Measurements from ENCODE around the gene NUDT16.

Gene NUDT16

DNA sequence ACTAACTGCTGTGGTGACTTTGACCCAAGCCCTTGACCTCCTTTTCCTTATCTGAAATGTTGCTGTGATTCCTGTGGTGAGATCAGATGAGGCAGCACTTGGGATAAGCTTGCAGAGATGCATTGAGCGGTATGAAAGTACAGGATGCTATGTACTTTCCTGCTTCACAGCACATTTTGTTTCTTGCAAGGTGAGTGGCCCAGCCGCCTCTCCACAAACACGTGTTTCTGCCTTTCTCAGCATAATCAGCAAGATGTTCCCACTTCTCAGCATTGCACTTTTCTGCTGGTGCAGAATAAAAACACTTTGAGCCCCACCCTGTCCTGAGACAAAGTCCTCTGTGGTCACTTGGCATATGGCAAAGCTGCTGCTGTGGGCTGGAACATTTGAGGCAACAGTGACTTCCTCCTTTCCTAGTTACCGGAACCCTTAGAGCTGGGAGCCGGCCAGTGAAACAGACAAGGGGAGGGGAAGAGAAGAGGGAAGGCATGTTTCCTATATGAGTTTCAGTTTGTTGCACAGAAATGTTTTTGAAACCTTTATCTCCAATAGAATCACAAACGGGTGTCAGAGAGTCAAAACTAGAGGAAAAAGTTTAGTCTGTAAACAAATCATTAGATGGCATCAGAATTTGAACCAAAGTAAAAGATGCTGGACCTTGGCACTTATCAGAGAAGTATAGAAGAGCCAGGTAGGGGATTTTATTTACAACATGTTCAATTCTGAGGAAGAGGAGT is 5.0 kb downstream of the NUDT16 start:
- DNase-seq: no peak

DNA sequence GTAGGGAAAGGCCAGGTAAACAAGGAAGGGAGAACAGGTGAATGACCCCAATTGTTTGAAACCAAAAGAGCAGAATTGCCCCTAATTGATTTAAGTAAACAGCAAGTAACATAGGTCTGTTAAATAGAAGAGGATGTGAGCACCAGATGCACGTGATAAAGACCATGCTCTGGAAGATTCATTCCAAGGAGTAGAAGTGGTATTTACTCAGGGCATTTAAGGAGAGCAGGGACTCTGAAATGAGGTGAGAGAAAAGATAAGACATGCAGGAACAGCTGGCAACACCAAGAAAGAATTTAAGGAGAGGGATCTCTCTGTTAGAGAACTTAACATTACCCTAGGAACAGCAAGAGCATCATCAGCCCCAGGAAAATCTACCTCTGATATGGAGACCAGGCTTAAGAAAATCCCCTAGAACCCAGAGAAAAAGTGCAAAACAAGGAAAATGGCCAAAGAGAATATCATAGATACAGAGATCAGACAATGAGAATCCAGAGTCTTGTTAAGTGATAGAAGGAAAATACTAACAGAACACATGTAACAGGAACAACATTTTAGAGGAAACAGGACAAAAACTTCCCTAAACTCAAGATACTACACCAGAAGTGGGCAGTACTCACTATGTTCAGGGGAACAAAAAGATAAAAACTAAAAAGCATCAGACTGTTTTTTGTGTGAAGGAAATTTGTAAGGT is 6.4 kb downstream of the NUDT16 start:
- no peak for DNase-seq

DNA sequence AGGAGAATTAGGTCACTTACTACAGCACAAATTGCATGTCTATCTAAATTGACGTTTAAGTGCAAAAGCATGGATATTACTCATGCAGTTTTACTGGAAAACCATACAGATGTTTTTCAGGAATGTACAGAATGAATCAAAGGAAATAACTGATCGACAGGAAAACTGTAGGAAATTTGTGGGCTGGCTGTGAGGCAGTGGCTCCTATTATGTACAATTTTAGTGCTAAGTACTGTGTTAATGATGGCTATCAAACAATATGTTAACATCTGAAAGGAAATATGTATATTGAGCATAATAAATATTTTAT is 6.9 kb downstream of the NUDT16 start:
- DNase-seq: no peak

DNA sequence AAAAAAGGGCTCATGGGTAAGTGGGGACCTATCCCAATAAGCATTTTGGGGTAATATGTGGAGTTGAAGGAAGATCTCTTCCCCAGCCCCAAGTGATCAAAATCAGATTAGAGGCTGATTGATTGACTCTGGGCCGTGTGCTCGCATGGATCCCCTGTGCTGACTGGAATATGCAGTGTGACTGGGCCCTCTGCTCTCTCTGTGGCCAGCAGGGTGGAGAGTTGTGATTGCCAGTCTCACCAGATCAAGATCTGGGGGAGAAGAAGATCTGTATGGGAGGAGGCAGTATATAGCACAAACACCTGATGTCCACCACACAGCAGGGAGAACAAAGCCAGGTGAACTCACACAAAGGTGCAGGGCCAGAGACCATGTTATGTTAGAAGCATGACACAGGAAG is 8.8 kb downstream of the NUDT16 start:
- no peak for DNase-seq

DNA sequence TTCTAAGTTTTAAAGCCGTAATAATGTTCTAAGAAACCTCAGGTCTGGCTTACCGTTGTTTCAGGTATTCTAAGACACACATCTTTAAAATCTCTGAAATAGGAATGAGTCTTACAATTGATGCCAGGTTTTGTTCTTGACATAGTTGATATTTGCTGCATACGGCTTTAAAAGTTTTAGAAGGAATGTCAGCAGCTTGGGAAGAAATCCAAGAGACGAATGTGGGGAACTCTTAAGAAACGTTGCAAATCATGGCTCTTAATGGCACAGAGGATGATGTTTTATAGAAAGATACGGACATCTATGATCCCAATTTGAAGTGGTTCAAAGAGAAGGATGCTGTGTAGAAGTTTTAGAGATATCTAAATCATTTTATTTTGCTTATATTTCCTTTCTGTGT is 11.5 kb downstream of the NUDT16 start:
- DNase-seq: no peak

DNA sequence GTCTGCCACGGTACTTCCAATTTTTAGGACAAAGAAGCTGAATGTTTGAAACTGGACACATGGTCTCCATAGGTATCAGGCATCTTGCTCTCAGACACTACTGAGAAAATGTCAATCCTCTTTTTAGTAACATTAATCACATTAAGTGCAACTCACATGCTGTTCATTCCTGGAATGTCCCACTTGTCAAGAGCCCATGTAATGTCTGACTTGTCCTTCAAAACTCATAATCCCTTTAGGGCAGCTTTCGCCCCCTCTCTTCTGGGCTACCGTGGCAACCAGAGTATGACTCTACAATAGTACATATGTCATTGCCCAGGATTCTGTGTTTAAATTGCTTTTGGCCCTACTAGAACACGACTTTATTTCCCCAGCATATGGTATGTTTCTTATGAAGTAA is 12.3 kb downstream of the NUDT16 start:
- no peak for DNase-seq

DNA sequence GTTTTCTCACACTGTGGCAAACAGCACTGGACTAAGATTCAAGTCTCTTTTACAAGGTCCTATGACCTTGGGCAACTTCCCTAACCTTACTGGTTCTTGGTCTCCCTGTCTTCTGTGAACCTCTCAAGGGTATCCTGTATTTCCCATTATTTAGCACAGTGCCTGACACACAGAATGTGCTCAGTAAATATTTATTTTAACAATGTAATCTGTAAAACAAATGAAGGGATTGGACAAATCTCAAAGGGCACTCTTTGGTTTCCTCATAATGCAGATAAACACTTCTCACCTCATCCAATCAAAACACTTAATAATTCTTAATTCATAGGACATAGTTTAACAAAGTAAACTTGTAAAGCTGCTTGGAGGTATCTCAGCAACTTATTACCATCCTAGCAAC is 12.8 kb downstream of the NUDT16 start:
- DNase-seq: no peak

DNA sequence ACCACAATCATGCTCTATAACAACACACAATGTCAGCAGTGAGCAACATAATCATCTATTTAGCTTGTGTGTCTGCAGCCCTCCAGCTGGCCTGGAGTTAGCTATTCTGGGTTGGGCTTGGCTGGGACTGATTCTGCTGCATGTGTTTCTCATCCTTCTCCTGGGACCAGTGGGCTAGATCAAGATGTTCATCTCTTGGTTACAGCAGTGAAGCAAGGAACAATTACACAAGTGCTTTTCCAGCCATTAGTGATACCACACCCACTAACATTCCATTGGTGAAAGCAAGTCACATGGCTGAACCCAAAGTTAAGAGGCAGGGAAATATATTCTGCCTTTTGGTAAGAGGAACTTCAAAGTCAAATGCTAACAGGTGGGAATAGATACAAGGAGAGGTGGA is 14.6 kb downstream of the NUDT16 start:
- DNase-seq: no peak

DNA sequence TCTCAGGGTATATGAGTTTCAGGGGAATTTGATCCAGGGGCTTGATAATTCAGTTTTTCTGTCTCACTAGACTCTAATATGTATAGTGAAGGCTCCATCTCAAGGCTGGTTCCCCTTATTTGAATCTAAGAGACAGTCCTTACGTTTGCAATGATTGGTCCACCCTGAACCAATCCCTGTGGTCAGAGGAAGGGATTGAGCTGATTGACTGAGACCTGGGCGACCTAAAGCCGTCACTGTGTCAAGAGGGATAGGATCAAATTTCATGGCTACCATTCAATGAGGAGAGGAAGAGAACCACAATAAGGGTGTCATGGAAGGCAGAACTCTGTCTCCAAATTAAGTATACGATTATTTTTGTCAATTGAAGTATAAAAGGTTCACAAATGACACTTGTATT is 16.3 kb downstream of the NUDT16 start:
- no peak for DNase-seq

DNA sequence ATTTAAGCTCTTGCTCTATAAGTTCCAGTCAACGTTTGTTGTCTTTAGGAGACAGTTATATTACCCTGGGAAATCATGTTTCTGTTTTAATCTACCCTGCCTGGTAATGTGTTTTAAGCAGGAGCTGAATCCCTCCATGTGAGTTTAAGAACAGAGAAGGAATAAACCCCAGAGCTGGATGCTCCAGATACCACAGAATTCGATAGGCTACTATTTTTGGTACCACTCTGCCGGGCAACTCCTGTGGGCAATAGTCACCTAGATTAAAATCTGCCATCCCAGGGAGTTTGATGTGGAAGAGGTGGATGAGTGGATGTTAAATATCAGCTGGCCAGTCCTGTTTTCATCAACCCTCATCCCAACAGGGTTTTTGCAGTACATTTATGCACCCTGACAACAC is 20.4 kb downstream of the NUDT16 start:
- no peak for DNase-seq

DNA sequence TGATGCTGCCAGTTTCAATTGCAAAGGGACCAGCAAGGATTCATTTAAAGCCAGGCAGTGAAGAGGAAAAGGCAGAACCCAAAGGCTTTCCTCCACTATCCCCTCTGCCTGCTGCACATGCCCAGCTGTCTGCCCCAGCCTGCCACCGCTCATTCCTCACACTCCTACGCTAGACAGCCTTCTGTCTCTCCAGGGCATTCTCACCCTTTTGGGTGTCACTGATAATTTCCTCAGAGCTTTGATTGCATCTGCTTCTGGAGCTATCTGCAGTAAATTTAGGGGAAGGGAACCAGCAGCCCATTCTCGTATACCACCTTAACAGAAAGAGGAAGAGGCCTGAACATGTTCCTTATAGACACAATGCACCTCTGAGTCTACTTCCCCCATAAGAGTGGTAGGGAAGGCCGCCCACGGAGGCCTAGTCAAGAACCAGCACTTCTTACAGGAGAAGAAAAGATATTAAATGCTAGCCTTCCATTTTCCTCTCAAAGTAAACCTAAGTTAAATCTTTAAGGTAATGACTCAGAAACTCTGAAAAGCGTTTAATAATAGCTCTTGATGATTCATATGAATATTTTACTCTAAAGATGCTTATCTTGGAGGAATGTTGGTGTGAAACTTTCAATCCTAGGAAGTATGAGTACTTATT is 20.9 kb downstream of the NUDT16 start:
- DNase-seq: no peak

DNA sequence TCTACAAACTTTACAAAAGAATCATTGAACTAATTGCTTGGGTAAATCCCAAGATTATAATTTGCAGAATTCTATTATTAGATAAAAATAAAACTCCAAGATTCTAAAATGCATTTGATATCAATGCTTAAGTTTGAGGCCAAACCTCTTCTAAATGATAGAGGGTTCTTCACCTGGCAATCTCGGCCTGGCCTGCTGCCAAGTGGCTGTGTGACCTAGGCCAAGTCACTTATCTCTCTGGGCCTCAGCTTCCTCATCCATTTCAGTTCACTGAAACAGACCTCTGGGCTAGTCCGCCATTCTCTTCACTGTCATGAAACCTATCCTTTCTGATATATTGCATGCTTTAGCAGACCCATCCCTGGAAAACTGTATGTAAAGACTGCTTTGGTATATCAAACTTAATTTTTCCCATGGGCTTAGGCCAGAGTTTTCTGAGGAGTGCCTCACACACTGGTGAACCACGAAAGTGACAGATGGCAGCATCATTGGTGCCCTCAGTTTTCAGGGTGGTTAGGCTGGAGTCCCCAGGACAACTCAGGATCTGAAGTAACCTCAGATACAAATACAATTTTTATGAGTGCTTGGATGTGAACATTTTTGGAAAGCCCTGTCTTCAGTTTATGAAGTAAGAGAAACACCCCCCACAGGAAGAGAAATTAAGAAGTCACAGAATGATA is 21.8 kb downstream of the NUDT16 start:
- DNase-seq: no peak

DNA sequence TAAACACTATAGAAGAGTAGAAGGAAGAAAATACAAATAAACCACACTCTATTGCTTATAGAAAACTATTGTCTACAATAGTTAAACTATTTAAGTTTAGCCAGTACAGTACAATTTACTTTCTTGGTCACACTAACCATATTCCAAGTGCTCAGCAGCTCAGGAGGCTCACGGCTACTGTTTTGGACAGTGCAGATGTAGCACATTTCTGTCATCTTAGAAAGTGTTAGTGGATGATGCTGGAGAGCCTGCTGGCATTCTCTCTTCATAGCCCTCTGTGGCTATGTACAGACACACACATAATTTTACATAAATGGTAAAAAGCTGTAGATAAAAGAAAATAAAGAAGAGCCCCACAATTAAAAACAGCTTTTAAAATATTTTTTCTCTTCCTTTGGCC is 23.8 kb downstream of the NUDT16 start:
- DNase-seq: no peak

DNA sequence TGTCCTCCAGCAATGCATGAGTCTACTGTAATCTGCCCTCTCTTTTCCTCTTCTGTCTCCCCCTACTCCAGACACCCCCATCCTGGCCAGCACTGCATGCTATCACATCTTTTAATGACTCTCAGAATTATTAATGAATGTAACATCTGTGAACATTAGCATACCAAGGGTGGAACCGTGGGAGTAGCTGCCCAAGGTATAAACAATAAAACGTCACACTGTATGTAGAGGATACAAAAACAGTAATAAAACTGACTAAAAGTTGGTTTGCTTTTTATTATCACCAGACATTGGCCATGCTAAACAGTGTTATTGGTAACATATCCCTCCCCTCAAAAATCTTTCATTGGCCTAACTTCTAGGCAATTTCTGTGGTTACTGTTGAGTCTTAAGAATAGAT is 24.7 kb downstream of the NUDT16 start:
- DNase-seq: no peak

DNA sequence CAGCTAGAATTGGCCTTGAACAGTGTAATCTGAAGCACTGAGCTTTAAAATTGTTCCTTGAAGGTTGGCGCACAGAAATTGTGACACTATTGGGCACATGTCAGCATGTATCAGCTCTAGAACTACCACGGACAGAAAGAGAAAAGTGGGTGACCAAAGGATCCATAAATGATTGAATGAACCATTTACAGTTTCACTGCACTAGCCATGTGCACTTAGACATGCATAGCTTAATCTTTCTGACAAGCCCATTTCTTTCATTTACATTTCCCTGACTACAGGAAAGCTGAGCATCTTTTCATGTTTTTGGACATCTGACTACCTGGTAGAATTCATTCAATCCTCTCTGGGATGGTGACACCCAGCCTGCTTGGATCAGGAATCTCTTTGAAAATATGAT is 36.2 kb downstream of the NUDT16 start:
- no peak for DNase-seq

DNA sequence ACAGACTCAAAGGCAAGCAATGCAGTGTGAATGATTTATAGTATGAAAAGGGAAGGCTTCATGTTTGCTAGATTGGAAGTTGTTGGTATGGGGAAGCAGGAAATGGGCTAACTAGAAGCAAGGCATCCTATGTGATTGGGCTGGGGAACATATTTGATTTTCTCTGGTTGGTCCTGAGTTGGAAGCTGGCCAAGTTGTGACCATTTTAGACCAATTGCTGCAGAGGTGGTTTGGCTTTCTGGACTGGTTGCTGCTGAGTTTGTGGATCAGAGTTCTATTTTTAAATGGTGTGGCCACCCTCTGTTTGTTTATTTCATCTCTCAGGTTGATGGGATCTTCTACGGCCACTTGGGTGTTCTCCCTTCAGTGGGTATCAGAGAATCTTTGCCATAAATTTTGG is 39.7 kb downstream of the NUDT16 start:
- no peak for DNase-seq

DNA sequence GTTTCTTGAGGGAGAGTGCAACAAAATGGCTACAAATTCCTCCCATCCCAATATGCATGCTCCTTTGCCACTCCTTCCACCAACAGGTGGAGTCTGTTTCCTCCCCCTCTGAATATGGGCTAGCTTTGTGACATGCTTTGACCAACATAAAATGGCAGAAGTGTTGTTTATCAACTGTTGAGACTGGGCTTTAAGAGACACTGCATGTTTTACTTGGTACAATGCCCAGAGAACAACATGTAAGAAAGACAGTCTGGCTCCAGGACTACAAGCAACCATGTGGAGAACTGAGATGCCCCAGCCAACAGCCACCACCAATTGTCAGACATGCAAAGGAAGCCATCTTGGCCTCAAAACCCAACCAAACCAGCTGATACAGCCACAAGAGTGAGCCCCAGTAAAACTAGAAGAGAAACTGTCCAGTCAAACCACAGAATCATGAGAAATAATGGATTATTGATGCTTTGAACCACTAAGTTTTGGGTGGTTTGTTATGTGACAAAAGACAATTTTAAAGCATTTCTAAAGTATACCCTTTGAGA is 40.5 kb downstream of the NUDT16 start:
- no peak for DNase-seq

DNA sequence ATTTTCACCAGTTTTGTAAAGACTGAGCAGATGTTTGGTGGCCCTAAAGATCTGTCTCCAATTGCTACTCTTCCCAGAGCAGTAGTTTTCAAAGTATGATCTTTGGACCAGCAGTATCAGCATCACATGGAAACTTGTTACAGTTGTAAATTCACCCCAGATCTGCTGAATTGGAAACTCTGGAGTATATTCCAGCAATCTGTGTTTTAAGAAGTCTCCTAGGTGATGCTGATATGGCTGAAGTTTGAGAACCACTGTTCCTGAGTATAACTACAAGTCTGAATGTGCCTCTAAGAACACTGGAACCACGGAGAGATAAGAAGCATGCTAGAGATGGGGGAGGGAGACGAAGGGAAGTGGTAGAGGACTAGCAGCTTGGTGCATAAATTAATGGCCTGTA is 45.7 kb downstream of the NUDT16 start:
- no peak for DNase-seq

DNA sequence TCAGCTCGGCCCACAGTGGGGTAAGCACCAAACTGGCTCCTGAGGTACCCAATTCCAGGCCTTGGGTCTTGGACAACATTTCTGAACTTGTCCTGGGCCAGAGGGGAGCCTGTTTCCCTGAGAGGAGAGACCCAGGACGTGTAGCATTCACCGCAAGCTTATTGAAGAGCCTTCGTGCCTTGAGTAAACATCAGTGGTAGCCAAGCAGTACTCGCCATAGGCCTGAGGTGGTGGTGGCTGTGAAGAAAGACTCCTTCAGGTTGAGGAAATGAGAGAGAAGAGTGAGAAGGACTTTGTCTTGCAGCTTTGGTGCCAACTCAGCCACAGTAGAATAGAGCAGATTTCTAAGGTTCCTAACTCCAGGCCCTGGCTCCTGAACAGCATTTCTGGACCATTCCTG is 50.2 kb downstream of the NUDT16 start:
- DNase-seq: no peak

DNA sequence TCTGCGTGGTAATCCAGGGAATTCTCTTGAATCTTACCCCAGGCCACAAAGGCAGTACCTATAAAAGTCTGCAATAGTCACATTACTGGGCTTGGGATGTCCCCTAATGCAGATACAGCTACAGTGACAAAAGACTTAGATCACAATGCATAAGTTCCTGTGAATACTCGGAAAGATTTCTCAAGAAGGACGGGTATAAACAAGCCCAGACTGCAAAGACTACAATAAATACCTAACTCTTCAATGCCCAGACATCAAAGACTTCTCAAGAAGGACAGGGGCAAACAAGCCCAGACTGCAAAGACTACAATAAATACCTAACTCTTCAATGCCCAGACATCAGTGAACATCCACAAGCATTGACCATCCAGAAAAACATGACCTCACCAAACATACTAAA is 50.9 kb downstream of the NUDT16 start:
- DNase-seq: no peak

DNA sequence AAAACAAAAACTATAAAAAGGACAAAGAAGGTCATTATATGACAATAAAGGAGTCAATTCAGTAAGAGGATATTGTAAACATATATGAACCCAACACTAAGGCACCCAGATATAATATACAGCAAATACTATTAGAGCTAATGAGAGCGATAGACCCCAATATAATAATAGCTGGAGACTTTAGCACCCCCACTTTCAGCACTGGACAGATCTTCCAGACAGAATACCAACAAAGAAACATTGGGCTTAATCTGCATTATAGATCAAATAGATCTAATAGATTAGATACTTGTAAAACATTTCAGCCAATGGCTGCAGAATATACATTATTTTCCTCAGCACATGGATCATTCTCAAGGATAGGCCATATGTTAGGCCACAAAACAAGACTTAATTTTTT is 53.4 kb downstream of the NUDT16 start:
- no peak for DNase-seq
